ENCODE results near the gene KRT79.

The KRT79 gene

DNA sequence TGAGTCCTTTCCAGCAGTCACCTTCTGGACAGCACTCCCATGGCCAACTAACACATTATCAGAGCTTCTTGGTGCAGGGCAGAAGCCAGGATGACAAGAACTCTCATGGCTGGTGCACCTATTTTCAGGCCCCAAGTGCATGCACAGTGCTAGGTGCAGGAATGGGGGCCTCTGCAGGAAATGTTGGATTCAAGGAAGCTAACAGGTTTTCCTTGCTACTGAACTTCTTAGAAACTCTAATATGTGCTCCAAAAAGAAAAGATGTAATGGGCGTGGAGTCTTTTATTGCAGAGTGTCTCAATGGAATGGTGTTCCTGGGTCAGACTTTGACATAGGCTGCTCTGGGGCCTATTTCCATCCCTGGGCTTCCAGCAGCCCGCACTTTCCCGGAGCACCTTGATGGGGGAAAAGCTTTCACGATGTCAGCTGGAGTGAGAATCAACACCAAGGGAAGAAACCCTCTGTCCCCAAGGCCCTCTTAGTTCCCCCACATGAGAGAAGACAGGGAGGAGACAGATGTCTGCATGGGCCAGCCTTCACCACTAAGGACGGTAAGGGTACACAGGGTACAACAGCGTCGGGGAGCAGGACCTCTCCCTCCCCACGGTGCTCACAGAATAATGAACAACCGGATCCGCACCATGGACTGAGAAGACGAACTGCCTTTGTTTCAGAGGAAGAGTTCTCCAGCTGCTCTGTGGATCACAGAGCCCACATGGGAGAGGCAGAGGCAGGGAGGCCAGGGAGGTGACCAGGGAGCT is 45.1 kb downstream of the KRT79 start:
- no peak for DNase-seq

DNA sequence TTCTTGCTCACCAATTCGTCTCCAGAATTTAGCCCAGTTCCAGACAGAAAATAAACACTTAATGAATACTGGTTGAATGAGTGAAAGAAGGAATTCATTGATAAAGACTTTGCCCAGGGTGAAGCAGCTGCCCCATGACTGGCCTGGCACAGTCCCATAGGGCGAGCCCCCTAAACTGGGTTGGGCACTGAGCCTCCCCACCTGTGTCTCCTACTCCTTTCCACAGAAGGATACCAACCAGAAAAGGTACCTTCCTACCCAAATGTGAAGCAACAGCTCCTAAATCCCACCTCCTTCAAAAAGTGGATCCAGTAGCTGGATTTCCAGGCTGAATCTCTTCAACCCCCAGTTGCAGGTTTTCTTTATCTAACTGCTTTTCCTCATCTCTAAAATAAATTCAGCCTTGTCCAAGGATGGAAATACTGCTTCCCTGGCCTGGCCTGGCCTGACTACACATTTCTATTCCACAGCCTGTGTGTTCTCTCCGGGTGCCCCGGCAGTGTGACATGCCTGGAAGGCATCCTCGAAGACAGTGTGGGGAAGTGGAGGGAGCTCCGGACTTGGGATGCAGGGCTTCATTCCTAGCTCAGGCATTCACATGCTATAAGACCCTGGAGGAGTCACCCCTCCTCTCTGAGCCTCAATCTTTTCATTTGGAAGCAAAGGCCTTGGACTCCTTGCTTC is 45.8 kb downstream of the KRT79 start:
- DNase-seq: no peak

DNA sequence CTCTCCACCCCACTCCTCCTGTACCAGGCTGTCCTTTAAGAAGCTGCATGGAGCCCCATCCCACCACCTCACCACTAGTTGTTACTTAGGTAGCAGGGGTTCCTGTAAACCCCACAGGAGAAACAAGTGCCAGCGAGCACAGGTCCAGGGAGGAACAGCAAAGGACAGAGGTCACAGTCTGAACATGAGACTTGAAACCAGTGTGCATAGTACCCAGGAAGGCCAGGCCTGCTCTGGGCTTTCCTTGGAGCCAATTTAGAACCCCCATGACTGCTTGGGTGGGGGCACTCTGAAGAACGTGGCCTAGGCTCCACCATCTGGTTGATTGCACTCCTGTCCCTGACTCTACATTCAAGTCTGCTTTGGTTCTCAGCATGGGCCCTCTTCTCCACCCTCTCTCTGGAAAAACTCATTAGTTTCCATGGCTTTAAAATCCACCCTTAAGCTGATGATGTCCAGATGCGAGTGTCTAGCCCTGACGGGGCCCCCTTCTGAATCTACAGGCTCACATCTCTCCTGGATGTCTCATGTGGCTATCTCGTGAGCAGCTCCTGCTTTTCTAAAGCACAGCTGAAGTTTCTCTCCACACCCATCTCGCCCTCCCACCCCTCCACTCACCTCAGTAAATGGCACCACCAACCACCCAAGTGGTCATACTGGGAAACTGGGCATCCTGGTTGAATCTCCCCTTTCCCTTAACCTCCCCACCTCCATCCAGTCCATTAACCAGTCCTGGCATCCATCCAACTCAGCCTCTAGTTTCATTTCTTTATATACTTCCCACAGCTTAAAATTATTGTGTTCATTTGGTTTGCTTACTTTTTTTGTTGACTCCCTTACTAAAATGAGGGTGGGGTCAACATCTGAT is 46.6 kb downstream of the KRT79 start:
- DNase-seq: no peak

- DNase-seq: no peak
Observed at GRCh38 chr12:52784909-52785308, 49.2 kb downstream of the KRT79 start.

GRCh38 chr12:52783563-52784316 is 50.4 kb downstream of the KRT79 start:
- no peak for DNase-seq

DNA sequence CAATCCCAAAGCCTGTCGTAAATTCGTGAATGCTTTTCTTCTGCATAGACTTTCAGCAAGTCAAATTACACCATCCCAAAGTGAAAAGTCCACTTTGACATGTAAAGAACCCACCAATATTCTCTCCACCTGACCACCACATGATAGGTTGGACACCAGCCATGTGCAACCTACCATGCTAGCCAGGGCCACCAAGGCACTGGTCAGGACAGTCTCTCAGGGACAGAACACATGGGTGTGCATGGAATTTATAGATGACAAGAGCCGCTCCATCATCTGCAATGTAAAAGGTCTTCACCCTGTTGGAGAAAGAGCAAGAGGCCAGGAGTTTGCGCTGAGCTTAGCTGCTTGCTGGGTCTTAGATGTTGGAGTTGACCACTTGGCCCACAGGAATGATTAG is 51.6 kb downstream of the KRT79 start:
- DNase-seq: no peak

- no peak for DNase-seq
Observed at GRCh38 chr12:52781399-52782082, 52.6 kb downstream of the KRT79 start.

- DNase-seq: no peak
Observed at GRCh38 chr12:52779914-52780313, 54.2 kb downstream of the KRT79 start.

GRCh38 chr12:52778833-52779232 is 55.3 kb downstream of the KRT79 start:
- DNase-seq: no peak

DNA sequence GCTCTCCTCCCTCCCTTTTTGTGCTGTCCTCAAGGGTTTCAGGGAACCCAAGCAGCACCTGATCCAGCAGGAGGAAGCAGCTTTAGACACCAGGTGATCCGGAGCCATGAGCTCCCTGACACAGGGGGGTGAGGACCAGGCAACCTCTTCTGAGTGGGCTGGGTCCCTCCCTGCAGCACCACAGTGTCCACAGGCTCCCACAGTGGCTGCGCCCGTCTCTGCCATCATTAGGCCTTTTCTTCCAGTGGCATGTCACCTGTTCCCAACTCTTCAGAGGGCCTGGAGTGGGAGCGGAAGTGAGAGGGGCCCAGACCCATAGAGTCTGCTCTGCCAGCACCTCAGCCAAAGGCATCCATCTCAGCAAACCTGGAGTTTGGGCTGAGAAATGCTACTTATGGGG is 56.5 kb downstream of the KRT79 start:
- DNase-seq: no peak

GRCh38 chr12:52776913-52777395 is 57.2 kb downstream of the KRT79 start, which contains the start of gene KRT76:
Gene KRT76, minus strand, starts transcription at chr12:52777345. Its CDS starts 54 bp downstream, at chr12:52777291.
- no peak for DNase-seq

- no peak for DNase-seq
Observed at GRCh38 chr12:52776435-52776834, 57.7 kb downstream of the KRT79 start.

- no peak for DNase-seq
Observed at GRCh38 chr12:52774629-52775250, 59.4 kb downstream of the KRT79 start.

- no peak for DNase-seq
Observed at GRCh38 chr12:52772772-52773171, 61.3 kb downstream of the KRT79 start.

GRCh38 chr12:52772188-52772587 is 61.9 kb downstream of the KRT79 start:
- no peak for DNase-seq

DNA sequence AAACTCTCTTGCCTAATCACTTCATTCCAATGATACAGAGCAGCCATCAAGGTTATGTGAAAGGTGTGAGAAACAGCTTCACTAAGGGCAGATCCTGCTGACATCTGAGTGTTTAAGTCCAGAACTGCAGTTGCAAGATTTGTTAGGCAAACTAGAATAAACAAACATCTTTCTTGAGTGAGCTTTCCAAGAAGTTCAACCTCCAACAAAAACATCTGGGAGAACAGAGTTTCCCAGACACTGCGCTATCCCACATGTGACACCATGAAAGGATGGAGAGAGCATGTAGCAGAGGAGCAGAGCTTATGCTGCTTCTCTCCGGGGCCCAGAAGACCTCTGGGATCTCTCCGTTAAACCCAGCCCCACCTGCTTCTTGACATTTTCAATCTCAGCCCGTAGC is 62.6 kb downstream of the KRT79 start:
- DNase-seq: no peak
